Cardiac ventricle fibroblast (primary cell): Measurements from ENCODE around the gene SETBP1. TPM values are rescaled to one million over a fixed set of nuclear protein-coding genes. Genes with fewer than 3 reads are reported as not detected.

Source experiments
- total RNA-seq: library from RNA; depleted of rRNA; stranded (reverse); fragments of >200 nt; gene quantifications from 2 replicates; pipeline ENCODE4 v1.2.3, GENCODE V29; 2015

The SETBP1 gene
- total RNA-seq: 7.4 and 7.6 TPM in 2 replicates

GRCh38 chr18:44680273-44681075, at the start of gene SETBP1:
Gene SETBP1 (plus strand): TSS chr18:44680888. CDS start chr18:44701347, 20,459 bp downstream.

